PC-9 (cell line): ENCODE results near the gene NFASC. TPM values are rescaled to one million over a fixed set of nuclear protein-coding genes. Genes with fewer than 3 reads are reported as not detected.

ENCODE experiments used
- BruUV-seq: library from RNA; stranded (reverse); fragments of 400-500 nt; replicated peaks from 2 replicates; lab custom pipeline; 2021; lab: Mats Ljungman, UMichigan
- CTCF ChIA-PET: fragments of 300-600 bp; sonication (Branson Sonifier 250); formaldehyde crosslinking; loops from one replicate; lab custom pipeline; 2022; ENCODE audit warnings: antibody characterized with exemption; lab: Charles Lee
- POLR2A ChIA-PET: fragments of 300-600 bp; sonication (Branson Sonifier 250); formaldehyde crosslinking; loops from one replicate; lab custom pipeline; 2022; ENCODE audit warnings: antibody characterized with exemption; ENCODE audit not compliant: unreplicated experiment; lab: Charles Lee
- DNase-seq, 2 experiments: peaks; one replicate each; pipeline versions ENCODE4 v3.0.0 to v3.0.0-alpha.2; 2015 to 2022; ENCODE audit warnings: mixed read lengths in 1 of 2
- H2AFZ ChIP-seq: fragments of 200-600 bp; sonication (generic); 2 replicates; pipeline ENCODE4 v1.8.1; 2017; ENCODE audit warnings: antibody characterized with exemption
- H3F3A ChIP-seq: fragments of 200-600 bp; sonication (generic); 2 replicates; pipeline ENCODE4 v1.8.1; 2017; ENCODE audit warnings: antibody characterized with exemption, mild to moderate bottlenecking, low read depth; ENCODE audit not compliant: insufficient read depth
- H3K27ac ChIP-seq: fragments of 200-600 bp; sonication (generic); 2 replicates; pipeline ENCODE4 v1.6.1; 2016; ENCODE audit warnings: mixed run types
- H3K27me3 ChIP-seq: fragments of 200-600 bp; sonication (generic); 2 replicates; pipeline ENCODE4 v1.6.1; 2016; ENCODE audit warnings: low read depth, mixed run types; ENCODE audit not compliant: insufficient read depth
- H3K36me3 ChIP-seq: fragments of 200-600 bp; sonication (generic); 2 replicates; pipeline ENCODE4 v1.6.1; 2016; ENCODE audit warnings: low read depth, mixed run types
- H3K4me1 ChIP-seq: fragments of 200-600 bp; sonication (generic); replicated peaks from 2 replicates; pipeline ENCODE4 v1.6.1; 2016; ENCODE audit warnings: mixed run types; ENCODE audit not compliant: insufficient read depth
- H3K4me2 ChIP-seq: fragments of 200-600 bp; sonication (generic); 2 replicates; pipeline ENCODE4 v1.6.1; 2017; ENCODE audit warnings: mixed run types
- H3K4me3 ChIP-seq: fragments of 200-600 bp; sonication (generic); 2 replicates; pipeline ENCODE4 v1.6.1; 2016; ENCODE audit warnings: mixed run types
- H3K79me2 ChIP-seq: fragments of 200-600 bp; sonication (generic); 2 replicates; pipeline ENCODE4 v1.6.1; 2017; ENCODE audit warnings: low read depth, mixed run types
- H3K9me2 ChIP-seq: fragments of 200-600 bp; sonication (generic); 2 replicates; pipeline ENCODE4 v1.8.1; 2017; ENCODE audit warnings: mild to moderate bottlenecking; ENCODE audit not compliant: insufficient read depth
- H3K9me3 ChIP-seq: fragments of 200-600 bp; sonication (generic); 2 replicates; pipeline ENCODE4 v1.8.1; 2016; ENCODE audit warnings: low read depth; ENCODE audit not compliant: insufficient read depth
- H4K20me1 ChIP-seq: fragments of 200-600 bp; sonication (generic); 2 replicates; pipeline ENCODE4 v1.8.1; 2017; ENCODE audit not compliant: insufficient read depth
- CTCF ChIP-seq: fragments of 200-600 bp; sonication (generic); conservative IDR thresholded peaks from 2 replicates; pipeline ENCODE4 v1.6.1; 2017; ENCODE audit warnings: mixed run types, antibody characterized with exemption, mild to moderate bottlenecking, moderate library complexity
- EZH2 ChIP-seq: fragments of 200-600 bp; sonication (generic); IDR thresholded peaks from 2 replicates; pipeline ENCODE4 v1.8.0; 2017; ENCODE audit warnings: antibody characterized with exemption, low read depth
- intact Hi-C: fragments of 100-400 bp; cut with micrococcal nuclease; formaldehyde crosslinking; loops from one replicate; pipeline ENCODE4 v1.10.0; 2022; ENCODE audit not compliant: unreplicated experiment
- total RNA-seq: library from RNA; stranded (reverse); gene quantifications from 2 replicates; pipeline ENCODE4 v1.2.3, GENCODE V29; 2021

The NFASC gene
- total RNA-seq, 1 experiment from 2014 or later: not detected

GRCh38 chr1:204894606-204895005 is 23.9 kb downstream of the NFASC start:
- ChIA-PET POLR2A (no interaction called here), CTCF (no interaction called here)
- DNase-seq: no peak

GRCh38 chr1:204896023-204896422 is 25.4 kb downstream of the NFASC start:
- Histone ChIP-seq H3K27me3 (peaks cover 89% of the 10 kb centered on the region), H2AFZ (no peak overlapping the region), H4K20me1 (no peaks in the 10 kb centered on the region), H3K27ac (no peak overlapping the region), H3K9me2 (no peaks in the 10 kb centered on the region), H3K9me3 (no peaks in the 10 kb centered on the region), H3K79me2 (no peaks in the 10 kb centered on the region), H3K4me1 (no peaks in the 10 kb centered on the region), H3K4me2 (no peak overlapping the region), H3F3A (no peaks in the 10 kb centered on the region), H3K36me3 (no peaks in the 10 kb centered on the region), H3K4me3 (no peak overlapping the region)
- ChIA-PET POLR2A (no interaction called here), CTCF (no interaction called here)
- TF ChIP-seq EZH2: no peak
- intact Hi-C loops: no loop called here
- BruUV-seq: no TSS peak
- DNase-seq: no peak

More at GRCh38 chr1:204894606-204895005, 23.9 kb downstream of the NFASC start:
- Histone ChIP-seq H3K27me3 (peaks cover 89% of the 10 kb centered on the region), H3K79me2 (no peaks in the 10 kb centered on the region), H3K36me3 (no peaks in the 10 kb centered on the region), H3K9me3 (no peaks in the 10 kb centered on the region), H3K27ac (no peak overlapping the region), H2AFZ (no peak overlapping the region), H3F3A (no peaks in the 10 kb centered on the region), H3K9me2 (no peaks in the 10 kb centered on the region), H3K4me1 (no peaks in the 10 kb centered on the region), H3K4me2 (no peak overlapping the region), H4K20me1 (no peaks in the 10 kb centered on the region), H3K4me3 (no peak overlapping the region)
- no peak for TF ChIP-seq EZH2
- no peak for TF ChIP-seq CTCF
- intact Hi-C loops: no loop called here
- no TSS peak for BruUV-seq

GRCh38 chr1:204896787-204897469 is 26.3 kb downstream of the NFASC start:
- intact Hi-C loops: no loop called here
- no peaks in the 10 kb centered on the region for H4K20me1 ChIP-seq
- H3K4me1 ChIP-seq: no peaks in the 10 kb centered on the region
- ChIA-PET CTCF (no interaction called here), POLR2A (no interaction called here)
- H3K4me2 ChIP-seq: no peak overlapping the region
- H3F3A ChIP-seq: no peaks in the 10 kb centered on the region
- no peak overlapping the region for H3K4me3 ChIP-seq
- no peaks in the 10 kb centered on the region for H3K9me2 ChIP-seq
- H3K79me2 ChIP-seq: no peaks in the 10 kb centered on the region
- no peaks in the 10 kb centered on the region for H3K9me3 ChIP-seq
- H3K36me3 ChIP-seq: no peaks in the 10 kb centered on the region
- H2AFZ ChIP-seq: no peak overlapping the region
- H3K27me3 ChIP-seq: peaks cover 90% of the 10 kb centered on the region
- BruUV-seq: no TSS peak
- no peak overlapping the region for H3K27ac ChIP-seq
- no peak for DNase-seq
- no peak for TF ChIP-seq CTCF
- no peak for TF ChIP-seq EZH2
